ENCODE data around the gene PPP6R2.
"Not testable (repeated sequence)": the region's sequence is repeated elsewhere in the genome, so short reads cannot be mapped to it uniquely, and the experiment has no call there.

Gene PPP6R2

DNA sequence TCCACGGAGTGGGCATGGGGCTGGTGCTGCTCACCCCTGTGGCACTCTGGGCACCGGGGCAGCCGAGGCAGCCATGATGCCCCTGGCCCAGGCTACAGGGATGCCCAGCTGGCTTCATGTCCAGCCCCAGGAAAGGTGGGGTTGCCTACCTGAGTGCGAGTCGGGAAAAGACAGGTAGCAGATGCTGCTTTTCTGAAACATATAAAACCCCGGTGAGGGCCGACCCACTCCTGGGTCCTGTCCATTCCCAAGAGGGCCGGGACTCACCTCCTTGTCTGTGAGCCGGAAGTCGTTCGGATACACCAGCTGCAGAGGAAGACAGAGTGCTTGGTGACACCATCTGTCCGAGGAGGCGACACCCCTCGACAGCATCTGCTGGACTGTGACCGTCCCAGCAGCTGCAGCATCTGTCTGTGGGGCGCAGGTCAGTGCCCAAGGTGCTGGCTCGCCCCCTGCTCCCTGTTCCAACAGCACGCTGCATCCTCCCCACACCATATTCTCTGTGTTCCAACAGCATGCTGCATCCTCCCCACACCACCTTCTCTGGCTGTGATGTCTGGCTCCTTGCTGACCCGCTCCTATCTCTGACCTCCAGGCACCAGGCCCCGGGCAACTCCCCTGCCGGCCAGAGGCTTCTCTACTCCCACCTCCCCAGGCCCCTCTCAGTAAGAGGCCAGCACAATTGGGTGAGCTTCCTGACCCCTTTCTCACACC, 24.3 kb upstream of the PPP6R2 start:
- DNase-seq: no peak

DNA sequence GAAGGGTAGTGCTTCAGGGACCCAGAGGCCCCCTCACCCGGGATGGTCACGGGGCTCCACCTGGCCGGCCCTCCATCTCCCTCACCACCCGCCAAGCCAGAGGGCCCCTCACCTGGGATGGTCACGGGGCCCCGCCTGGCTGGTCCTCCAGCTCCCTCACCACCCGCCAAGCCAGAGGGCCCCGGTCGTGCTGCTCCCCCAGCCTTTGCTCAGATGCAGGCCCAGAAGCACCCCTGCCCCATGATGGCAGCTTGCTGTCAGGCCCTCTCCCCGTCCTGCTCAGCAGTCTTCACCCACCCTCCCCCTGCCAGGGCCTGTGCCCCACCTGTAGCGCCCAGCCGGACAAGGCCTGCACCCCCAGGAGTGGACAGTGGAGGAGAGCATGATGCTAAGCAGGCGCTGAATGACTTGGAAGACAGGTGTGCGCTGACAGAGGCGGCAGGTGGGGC, 23.6 kb upstream of the PPP6R2 start:
- DNase-seq: no peak

DNA sequence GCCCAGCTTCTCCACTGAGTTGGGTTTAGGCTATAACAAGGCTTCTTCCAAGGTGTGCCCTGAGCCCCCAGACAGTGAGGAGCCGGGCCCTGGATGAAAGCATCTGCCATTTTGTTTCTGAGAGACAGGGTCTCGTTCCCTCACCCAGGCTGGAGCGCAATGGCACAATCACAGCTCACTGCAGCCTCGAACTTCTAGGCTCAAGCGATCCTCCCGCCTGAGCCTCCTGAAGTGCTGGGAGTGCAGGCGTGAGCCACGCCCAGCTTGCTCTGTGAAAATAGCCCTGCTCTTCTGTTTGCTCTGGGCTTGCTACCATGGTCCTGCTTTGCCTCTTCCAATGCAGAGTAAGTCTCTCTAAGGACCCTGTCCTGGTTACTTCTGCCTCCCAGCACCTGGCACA, 23.0 kb upstream of the PPP6R2 start:
- DNase-seq: no peak

DNA sequence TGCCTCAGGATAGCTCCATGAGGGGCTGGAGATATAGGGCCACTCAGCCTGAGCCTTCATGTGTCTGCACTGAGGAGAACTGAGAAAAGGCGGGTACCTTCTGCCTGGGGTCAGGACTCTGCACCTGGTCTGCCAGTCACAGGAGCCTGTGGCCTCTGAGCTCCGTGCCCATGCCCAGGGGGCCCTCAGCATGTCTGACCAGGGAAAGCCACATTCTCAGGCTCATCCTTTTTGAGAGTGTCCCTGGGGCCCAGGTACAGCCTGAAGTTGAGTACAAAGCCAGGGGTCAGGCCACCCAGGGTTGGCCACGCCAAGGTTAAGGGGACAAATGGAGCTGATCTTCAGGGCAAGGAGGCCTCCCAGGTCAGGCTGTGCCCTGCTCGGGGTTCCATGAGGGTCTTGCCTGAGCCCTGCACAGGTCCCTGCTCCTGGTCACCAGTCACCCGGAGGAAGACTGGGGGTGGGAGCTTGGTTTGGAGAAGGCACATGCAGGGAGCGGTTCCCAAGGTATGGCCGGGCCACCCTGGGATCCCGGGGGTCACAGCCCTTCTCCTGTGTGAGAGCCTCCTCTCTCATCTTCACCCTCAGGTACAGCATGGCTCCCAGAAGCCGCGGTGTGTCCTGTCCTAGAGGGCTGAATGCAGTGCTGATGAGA, 22.3 kb upstream of the PPP6R2 start:
- no peak for DNase-seq

DNA sequence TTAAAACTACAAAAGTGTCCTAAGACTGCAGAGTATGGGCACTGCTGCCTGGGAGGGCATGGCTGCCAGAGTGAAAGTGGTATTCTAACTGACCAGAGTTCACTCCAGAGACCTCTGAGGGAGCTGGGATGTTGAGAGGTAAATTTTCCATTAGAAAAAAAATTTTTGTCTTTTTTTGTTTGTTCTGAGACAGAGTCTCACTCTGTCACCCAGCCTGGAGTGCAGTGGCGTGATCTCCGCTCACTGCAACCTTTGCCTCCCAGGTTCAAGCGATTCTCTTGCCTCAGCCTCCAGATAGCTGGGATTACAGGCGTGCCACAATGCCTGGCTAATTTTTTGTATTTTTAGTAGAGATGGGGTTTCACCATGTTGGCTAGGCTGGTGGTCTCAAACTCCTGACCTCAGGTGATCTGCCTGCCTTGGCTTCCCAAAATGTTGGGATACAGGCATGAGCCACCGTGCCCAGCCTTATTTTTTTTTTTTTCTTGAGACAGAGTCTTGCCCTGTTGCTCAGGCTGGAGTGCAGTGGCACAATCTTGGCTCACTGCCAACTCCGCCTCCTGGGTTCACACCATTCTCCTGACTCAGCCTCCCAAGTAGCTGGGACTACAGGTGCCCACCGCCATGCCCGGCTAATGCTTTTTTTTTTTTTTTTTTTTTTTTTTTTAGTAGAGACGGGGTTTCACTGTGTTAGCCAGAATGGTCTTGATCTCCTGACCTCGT, 20.6 kb upstream of the PPP6R2 start:
- not testable (repeated sequence) for DNase-seq

DNA sequence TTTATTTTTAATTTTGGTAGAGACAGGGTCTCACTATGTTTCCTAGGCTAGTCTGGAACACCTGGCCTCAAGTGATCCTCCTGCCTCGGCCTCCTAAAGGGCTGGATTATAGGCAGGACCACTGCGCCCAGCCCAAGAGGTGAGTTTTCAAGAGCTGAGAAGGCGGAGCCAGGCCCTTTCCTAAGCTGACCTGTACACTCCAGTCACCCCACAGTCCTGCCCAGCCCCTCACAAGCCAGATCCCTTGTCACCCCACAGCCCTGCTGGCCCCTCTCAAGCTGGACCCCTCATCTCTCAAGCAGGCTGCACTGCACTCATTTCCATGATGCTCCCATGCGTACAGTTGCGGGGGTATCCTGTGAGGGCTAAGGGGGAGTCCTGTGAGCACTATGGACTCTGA, 19.2 kb upstream of the PPP6R2 start:
- no peak for DNase-seq

DNA sequence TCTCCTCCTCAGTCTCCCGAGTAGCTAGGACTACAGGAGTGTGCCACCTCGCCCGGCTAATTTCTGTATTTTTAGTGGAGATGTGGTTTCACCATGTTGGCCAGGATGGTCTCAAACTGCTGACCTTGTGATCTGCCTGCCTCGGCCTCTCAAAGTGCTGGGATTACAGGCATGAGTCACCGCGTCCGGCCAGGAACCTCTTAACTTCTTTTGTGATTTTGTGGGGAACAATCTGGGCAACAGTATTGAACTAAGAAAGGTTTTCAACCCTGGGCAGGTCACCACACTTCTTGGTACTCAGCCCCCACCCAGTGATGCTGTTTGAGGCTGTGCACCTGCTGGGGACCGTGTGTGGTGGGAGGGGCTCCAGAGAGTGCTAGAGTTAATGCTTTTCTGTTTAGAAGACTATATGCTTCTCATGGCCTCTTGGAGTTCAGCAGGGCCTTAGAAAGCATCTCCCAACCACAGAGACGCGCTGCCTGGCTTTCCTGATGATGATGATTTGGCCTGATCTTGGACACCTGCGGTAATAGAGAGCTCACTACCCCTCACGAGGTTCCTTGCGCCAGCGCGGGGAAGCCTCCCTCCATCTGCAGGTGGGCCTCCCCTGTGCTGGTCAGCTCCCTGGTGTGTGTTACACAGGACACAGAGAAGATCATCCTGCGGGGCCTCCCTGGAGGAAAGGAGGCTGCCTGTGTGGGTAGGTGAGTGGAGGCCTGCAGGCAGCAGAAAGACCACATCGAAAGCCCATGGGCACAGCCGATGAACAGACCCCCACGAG, 17.5 kb upstream of the PPP6R2 start:
- DNase-seq: no peak

DNA sequence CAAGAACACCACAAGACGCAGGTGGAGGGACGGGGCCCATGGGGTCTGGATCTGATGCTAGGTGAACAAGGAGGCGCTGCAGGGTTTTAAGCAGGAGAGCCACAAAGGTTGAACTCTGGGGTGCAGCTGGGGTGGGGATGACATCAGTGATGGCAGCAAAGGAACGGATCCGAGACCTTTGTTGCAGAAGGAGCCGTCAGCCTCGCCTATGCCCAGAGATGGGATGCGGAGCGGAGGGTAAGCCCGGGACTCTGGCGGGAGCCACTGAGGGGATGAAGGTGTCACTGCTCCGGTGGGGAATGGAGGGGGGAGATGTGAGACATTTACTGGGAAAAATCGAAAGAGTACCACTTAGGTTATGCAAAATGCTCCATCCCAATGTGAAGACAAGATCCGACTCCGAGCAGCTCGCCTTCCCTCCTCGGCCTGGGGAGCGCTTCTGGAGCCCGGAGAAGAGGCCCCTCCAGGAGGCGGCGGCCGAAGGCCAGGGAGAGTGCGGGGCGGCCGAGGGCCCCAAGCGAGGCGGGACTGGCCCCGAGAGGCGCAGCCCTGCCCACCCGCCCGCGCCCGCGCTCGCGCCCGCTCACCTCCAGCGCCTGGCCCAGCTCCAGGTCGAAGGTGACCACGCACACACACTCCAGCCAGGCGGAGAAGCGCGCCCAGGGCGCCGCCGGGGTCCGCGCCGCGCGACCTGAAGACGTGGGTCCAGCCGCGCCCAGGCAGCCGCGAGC, 16.7 kb upstream of the PPP6R2 start:
- DNase-seq: no peak

DNA sequence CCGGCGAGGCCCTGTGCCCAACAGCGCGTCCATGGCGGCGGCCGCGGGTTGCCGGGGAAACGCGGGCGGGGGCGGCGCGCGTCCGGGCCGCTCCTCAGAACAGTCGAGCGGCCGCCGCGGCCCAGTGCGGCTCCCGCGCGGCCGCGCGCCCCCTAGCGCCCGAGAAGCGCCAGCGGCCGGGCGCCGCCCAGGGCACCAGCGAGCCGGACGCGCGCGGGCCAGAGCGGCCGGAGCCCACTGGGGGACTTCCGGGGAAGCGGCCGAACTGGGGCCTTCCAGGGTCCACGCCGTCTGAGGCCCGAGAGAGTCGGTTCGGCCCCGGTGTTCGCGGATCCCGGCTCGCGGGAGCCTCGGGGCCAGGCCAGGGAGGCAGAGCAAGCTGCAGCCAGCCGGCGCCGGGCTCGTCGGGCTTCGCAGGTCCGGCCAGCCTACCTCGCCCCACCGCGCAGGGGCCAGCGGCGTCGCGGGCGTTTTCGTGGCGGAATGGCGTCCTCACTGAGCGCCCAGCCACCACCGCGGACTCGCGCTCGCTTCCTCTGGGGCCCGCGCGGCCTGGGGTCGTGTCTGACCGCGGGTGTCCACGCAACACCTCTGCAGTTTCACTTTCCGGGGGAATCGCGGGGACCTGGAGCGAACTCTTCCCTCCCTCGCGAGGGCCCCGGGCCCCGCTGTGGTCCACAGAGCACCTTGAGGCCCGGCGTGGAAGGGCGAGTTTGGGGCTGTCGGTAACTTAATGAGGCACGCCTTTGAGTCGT, 16.0 kb upstream of the PPP6R2 start, which contains the start of gene DENND6B:
TSS of gene DENND6B (minus strand) at position 57 of the 755 bp plus-strand sequence. CDS start at position 33, 24 bp downstream.
- DNase-seq: peak; percentile 43

DNA sequence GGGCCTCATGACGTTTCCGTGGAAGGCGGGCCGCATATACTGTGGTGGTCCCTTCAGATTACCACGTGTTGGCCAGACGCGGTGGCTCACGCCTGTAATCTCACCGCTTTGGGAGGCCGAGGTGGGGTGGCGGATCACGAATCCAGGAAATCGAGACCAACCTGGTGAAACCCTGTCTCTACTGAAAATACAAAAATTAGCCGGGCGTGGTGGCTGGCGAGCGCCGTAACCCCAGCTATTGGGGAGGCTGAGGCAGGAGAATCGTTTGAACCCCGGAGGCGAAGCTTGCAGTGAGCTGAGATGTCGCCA, 15.5 kb upstream of the PPP6R2 start:
- DNase-seq: no peak

DNA sequence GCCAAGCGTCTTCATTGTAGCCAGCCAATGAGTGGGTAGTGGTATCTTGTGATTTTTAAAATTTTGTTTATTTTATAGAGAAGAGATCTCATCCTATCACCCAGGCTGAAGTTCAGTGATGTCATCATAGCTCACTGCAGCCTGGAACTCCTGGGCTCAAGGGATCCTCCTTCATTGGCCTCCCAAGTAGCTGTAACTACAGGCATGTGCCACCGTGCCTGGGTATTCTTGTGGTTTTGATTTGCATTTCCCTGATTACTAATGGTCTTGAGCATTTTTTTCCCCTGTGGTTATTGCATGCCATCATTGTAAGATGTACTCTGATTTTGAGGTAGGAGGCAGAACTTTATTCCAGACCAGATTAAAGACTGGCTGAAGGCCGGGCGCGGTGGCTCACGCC, 13.9 kb upstream of the PPP6R2 start:
- DNase-seq: no peak

DNA sequence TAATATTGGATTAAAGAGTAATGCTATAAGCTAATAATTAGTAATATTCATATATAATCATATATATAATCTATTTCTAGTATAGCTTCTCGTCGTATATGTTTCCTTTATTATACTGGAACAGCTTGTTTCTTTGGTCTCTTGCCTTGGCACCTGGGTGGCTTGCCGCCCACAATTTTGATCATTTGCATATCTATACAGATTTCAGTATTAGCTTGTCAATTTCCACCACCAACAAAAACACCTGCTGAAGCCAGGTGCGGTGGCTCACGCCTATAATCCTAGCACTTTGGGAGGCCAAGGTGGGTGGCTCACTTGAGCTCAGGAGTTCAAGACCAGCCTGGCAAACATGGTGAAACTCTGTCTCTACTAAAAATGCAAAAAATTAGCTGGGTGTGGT, 8.7 kb upstream of the PPP6R2 start:
- DNase-seq: not testable (repeated sequence)

DNA sequence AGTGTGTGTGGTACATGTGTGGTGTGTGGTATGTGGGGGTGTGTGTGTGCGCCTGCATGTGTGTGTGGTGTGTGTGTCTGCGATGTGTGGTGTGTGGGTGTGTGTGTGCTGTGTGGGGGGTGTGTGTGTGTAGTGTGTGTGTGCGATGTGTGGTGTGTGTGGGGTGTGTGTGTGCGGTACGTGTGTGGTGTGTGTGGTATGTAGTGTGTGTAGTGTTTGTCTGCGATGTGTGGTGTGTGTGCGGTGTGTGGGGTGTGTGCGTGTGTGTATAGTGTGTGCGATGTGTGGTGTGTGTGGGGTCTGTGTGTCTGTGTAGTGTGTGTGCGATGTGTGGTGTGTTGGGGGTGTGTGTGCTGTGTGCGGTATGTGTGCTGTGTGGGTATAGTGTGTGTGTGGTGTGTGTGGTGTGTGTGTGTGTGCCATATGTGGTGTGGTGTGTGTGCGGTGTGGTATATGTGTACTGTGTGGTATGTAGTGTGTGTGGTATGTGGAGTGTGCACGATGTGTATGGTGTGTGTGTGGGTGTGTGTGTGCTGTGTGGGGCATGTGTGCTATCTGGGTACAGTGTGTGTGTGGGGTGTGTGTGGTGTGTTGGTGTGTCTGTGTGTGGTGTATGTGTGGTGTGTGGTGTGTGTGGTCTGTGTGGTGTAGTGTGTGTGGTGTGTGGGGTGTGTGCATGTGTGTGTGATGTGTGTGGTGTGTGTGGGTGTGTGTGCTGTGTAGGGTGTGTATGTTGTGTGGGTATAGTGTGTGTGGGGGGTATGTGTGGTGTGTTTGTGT, 5.7 kb upstream of the PPP6R2 start:
- DNase-seq: no peak

DNA sequence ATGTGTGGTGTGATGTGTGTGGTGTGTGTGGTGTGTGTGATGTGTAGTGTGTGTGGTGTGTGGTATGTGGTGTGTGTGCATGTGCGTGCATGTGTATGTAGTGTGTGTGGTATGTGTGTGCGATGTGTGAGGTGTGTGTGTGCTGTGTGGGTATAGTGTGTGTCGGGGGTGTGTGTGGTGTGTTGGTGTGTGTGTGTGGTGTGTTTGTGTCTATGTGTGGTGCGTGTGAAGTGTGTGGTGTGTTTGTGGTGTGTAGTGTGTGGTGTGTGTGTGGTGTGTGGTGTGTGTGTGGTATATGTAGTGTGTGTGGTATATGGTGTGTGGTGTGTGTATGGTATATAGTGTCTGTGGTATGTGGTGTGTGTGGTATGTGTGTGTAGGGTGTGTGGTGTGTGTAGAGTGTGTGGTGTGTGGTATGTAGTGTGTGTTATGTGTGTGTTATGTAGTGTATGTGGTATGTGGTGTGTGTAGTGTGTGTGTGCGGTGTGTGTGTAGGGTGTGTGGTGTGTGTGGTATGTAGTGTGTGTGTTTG, 5.0 kb upstream of the PPP6R2 start:
- no peak for DNase-seq

DNA sequence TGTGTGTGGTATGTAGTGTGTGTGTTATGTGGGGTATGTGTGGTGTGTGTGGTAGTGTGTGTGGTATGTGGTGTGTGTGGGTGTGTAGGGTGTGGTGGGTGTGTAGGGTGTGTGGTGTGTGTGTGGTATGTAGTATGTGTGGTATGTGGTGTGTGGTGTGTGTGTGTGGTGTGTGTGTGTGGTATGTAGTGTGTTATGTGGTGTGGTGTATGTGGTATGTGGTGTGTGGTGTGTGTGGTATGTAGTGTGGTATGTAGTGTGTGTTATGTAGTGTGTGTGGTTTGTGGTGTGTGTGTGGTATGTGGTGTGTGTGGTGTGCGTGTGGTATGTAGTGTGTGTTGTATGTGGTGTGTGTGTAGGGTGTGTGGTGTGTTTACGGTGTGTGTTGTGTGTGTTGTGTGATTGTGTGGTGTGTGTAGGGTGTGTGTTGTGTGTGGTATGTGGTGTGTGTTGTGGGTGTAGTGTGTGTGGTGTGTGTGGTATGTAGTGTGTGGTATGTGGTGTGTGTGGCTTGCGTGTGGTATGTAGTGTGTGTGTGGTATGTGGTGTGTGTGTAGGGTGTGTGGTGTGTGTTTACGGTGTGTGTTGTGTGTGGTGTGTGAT, 4.2 kb upstream of the PPP6R2 start:
- DNase-seq: no peak

DNA sequence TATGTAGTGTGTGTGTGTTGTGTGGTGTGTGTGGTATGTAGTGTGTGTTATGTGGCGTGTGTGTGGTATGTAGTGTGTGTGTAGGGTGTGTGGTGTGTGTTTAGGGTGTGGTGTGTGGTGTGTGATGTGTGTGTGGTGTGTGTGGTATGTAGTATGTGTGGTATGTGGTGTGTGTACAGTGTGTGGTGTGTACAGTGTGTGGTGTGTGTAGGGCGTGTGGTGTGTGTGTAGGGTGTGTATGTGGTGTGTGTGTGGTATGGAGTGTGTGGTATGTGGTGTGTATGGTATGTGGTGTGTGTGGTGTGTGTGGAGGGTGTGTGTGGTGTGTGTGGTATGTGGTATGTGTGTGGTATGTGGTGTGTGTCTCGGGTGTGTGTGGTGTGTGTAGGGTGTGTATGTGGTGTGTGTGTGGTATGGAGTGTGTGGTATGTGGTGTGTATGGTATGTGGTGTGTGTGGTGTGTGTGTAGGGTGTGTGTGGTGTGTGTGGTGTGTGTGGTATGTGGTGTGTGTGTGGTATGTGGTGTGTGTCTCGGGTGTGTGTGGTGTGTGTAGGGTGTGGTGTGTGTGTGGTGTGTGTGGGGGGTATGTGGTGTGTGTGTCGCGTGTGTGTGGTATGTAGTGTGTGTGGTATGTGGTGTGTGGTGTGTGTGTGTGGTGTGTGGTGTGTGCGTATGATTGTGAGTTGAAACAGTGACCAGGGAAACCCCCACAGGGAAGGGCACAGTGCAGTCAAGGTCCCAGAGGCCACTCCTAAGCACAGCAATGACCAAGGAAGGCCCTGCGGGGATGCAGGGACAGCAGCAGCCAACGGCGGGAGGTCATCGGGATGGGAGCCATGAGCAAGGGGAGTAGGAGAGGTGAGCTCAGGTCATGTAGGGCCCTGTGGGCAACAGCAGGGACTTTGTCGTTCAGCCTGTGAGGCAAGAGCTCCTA, 2.9 kb upstream of the PPP6R2 start:
- DNase-seq: no peak

DNA sequence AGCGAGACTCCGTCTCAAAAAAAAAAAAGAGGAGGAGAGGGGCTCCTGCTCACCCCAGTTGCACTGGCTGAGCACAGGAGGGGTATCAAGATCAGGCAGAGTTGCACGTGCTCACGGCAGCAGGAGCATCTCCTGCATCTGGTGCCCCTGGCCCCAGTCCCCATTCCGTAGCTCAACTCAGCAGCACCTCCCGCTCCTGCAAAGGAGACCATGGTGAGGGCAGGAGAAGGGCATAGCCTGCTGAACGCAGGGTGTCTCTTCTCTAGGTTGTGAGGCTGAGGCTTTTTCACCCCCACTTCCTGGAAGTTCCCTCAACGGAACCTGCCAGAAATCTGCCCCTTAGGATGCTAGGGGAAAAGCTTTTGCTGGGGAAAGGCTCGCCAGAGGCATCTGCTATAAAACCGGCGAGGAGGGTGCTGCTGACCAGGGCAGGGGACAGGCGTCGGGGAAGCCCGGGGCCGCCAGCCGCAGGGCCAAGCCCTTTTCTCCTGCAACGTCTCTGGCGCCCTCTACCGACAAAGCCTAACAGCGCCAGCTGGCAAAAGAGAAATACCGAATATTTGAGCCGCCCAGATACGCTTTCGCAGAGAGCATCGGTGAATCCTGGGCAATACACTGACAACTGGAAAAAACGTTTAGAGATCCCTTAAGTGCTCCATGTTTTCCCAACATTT, 1.0 kb upstream of the PPP6R2 start:
- peak; percentile 76 for DNase-seq

DNA sequence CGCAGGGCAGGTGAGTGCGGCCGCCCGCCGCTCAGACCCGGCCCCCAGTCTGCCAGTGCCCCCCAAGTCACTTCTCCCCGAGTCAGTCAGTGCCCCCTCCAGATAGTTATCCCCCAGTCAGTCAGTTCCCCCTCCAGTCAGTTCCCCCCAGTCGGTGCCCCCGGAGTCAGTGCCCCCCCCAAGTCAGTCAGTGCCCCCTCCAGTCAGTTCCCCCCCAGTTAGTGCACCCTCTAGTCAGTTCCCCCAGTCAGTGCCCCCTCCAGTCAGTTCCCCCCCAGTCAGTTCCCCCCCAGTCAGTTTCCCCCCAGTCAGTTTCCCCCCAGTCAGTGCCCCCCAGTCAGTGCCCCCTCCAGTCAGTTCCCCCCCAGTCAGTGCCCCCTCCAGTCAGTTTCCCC, 411 bp downstream of the PPP6R2 start:
- DNase-seq: no peak

DNA sequence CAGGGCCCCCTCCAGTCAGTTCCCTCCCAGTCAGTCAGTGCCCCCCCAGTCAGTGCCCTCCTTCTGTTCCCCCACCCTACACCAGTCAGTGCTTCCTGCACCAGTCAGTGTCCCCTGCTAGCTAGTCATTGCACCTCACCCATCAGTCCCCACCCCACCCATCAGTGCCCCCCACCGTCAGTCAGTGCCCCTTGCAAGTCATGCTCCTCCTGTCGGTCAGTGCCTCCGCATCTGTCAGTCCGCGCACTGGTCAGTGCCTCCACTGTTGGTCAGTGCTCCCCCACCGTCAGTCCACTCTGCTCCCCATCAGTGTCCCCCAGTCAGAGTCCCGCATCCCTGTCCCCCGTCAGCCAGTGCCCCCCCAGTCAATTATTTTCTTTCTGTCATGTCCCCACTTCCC, 3.3 kb downstream of the PPP6R2 start:
- DNase-seq: no peak
